Common myeloid progenitor, CD34-positive (primary cell): Measurements from ENCODE around the gene TCL1A.

Source experiments
- CTCF ChIA-PET: fragments of 350-600 bp; sonication (Branson Sonifier 250); formaldehyde crosslinking; loops from one replicate; lab custom pipeline; 2021; ENCODE audit warnings: antibody characterized with exemption; lab: Charles Lee
- POLR2A ChIA-PET: fragments of 350-600 bp; sonication (Branson Sonifier 250); formaldehyde crosslinking; loops from one replicate; lab custom pipeline; 2021; ENCODE audit warnings: antibody characterized with exemption; lab: Charles Lee
- DNase-seq, 3 donors: peaks; one replicate each; pipeline versions ENCODE4 v3.0.0 to v3.0.0-alpha.2; 2013
- H3K27ac ChIP-seq, 2 experiments: 1 replicate in 1 of 2; 2 replicates in 1 of 2; pipeline ENCODE4 v1.7.0; 2013; ENCODE audit warnings: inconsistent platforms in 2 of 2, low read length in 2 of 2, mild to moderate bottlenecking in 2 of 2, low read depth in 1 of 2, moderate library complexity in 1 of 2; ENCODE audit not compliant: severe bottlenecking in 2 of 2, insufficient read depth in 1 of 2, poor library complexity in 1 of 2
- H3K27me3 ChIP-seq, 5 experiments: replicated peaks in 2 of 5; 1 replicate in 3 of 5; 2 replicates in 2 of 5; pipeline versions ENCODE4 v1.6.1 to v1.7.0; 2013; ENCODE audit warnings: low read length in 4 of 5, mild to moderate bottlenecking in 2 of 5, moderate library complexity in 2 of 5, inconsistent platforms in 1 of 5; ENCODE audit not compliant: insufficient read depth in 5 of 5, control insufficient read depth in 4 of 5
- H3K36me3 ChIP-seq, 4 experiments: 1 replicate in 2 of 4; 2 replicates in 2 of 4; pipeline versions ENCODE4 v1.6.1 to v1.7.0; 2013; ENCODE audit warnings: low read length in 3 of 4, control low read depth in 1 of 4, mild to moderate bottlenecking in 1 of 4; ENCODE audit not compliant: control insufficient read depth in 4 of 4, insufficient read depth in 4 of 4
- H3K4me1 ChIP-seq, 4 experiments: 1 replicate in 3 of 4; 2 replicates in 1 of 4; pipeline versions ENCODE4 v1.6.1 to v1.7.1; 2013; ENCODE audit warnings: low read length in 3 of 4, mild to moderate bottlenecking in 3 of 4, control low read depth in 1 of 4, inconsistent platforms in 1 of 4, moderate library complexity in 1 of 4; ENCODE audit not compliant: control insufficient read depth in 4 of 4, insufficient read depth in 4 of 4; ENCODE audit errors: control extremely low read depth in 1 of 4
- H3K4me3 ChIP-seq, 7 experiments: 1 replicate in 4 of 7; 2 replicates in 3 of 7; pipeline versions ENCODE4 v1.5.1 to v1.7.0; 2013; ENCODE audit warnings: mild to moderate bottlenecking in 7 of 7, low read length in 6 of 7, moderate library complexity in 6 of 7, inconsistent platforms in 2 of 7, low read depth in 2 of 7, control low read depth in 1 of 7; ENCODE audit not compliant: insufficient read depth in 4 of 7, control insufficient read depth in 1 of 7; ENCODE audit errors: extremely low read depth in 1 of 7
- H3K9me3 ChIP-seq, 5 experiments: 1 replicate in 4 of 5; 2 replicates in 1 of 5; pipeline versions ENCODE4 v1.6.1 to v1.7.1; 2013; ENCODE audit warnings: low read length in 4 of 5, mild to moderate bottlenecking in 2 of 5, inconsistent platforms in 1 of 5, low read depth in 1 of 5, moderate library complexity in 1 of 5; ENCODE audit not compliant: control insufficient read depth in 4 of 5, insufficient read depth in 2 of 5; ENCODE audit errors: control extremely low read depth in 1 of 5
- WGBS: methylation state at CpG from one replicate; pipeline ENCODE4 v1.1.5; 2013; ENCODE audit not compliant: insufficient coverage; 5-methylcytosine and 5-hydroxymethylcytosine counted together

Gene TCL1A

GRCh38 chr14:95727056-95727700, 13.3 kb upstream of the TCL1A start:
- Histone ChIP-seq H3K36me3 (no peaks in the 10 kb centered on the region), H3K4me3 (no peak overlapping the region), H3K27me3 (peaks cover 0 to 5% (median 0%) of the 10 kb centered on the region in 5 experiments), H3K9me3 (peaks cover 0 to 16% (median 8%) of the 10 kb centered on the region in 5 experiments), H3K4me1 (no peaks in the 10 kb centered on the region), H3K27ac (no peak overlapping the region)
- no peak for DNase-seq
- ChIA-PET CTCF (no interaction called here), POLR2A (no interaction called here)
- WGBS, result 94% methylated on average over 3 of the region's 6 CpGs

DNA sequence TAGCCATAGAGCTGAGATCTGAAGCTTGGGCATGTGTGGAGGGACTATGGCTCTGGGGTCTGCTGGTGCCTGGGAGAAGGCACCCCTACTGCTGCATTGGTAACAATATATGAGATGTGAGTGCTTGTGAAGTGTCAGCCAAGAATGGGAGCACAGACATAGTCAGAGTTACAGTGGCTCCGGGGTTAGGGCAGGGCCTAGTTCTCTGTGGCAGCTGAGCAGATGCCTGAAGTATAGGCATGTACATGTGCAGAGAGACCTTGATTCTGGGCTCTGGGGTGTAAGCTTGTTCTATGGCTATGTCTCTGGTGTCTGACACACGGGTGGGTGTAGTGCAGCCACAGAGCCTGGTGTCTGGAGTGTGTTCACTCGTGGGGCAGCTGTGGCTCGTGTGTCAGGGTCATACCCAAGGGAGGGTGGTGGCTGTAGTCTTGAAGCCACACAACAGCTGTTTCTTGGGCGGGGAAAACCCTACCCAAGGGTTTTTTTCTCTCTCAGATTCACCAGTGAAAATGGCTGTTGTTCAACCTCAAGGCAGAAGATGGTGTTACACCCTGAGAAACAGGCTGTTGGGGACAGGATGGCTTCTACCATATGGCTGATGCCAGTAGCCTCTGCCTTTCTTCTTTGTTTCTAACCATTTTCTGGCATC, 11.9 kb upstream of the TCL1A start:
- no peaks in the 10 kb centered on the region for H3K4me1 ChIP-seq
- 89% methylated on average over 3 of the region's 5 CpGs for WGBS
- ChIA-PET POLR2A (no interaction called here), CTCF (interaction anchor here (1.1 kb wide), 1 partner anchor 48 kb away, joined by 3 read pairs; no protein-coding TSS in a partner anchor)
- DNase-seq, result no peak
- no peak overlapping the region for H3K4me3 ChIP-seq
- peaks cover 0 to 24% (median 8%) of the 10 kb centered on the region in 5 experiments for H3K9me3 ChIP-seq
- H3K27me3 ChIP-seq, result peaks cover 0 to 5% (median 0%) of the 10 kb centered on the region in 5 experiments
- no peaks in the 10 kb centered on the region for H3K36me3 ChIP-seq
- H3K27ac ChIP-seq, result no peak overlapping the region

- peaks cover 0 to 24% (median 8%) of the 10 kb centered on the region in 5 experiments for H3K9me3 ChIP-seq
- peaks cover 0 to 3% (median 0%) of the 10 kb centered on the region in 5 experiments for H3K27me3 ChIP-seq
- ChIA-PET POLR2A (no interaction called here), CTCF (interaction anchor here (0.6 kb wide), 1 partner anchor 658 kb away, joined by 3 read pairs; no protein-coding TSS in a partner anchor)
- no peak overlapping the region for H3K4me3 ChIP-seq
- no peak for DNase-seq
- H3K36me3 ChIP-seq, result no peaks in the 10 kb centered on the region
- WGBS, result 100% methylated on average over 1 of the region's 1 CpG
- H3K4me1 ChIP-seq, result no peaks in the 10 kb centered on the region
- H3K27ac ChIP-seq, result no peak overlapping the region
These were observed 8.7 kb upstream of the TCL1A start for GRCh38 chr14:95722525-95723190.

- 92% methylated on average over 9 of the region's 9 CpGs for WGBS
- H3K27ac ChIP-seq, result no peak overlapping the region
- POLR2A ChIA-PET, result no interaction called here
- H3K4me3 ChIP-seq, result no peak overlapping the region
- peaks cover 14 to 65% (median 16%) of the 10 kb centered on the region in 5 experiments for H3K27me3 ChIP-seq
- CTCF ChIA-PET, result no interaction called here
- H3K36me3 ChIP-seq, result no peaks in the 10 kb centered on the region
- peaks cover 0 to 4% (median 0%) of the 10 kb centered on the region in 5 experiments for H3K9me3 ChIP-seq
- DNase-seq, result no peak
- no peaks in the 10 kb centered on the region for H3K4me1 ChIP-seq
These were observed 1.5 kb downstream of the TCL1A start for GRCh38 chr14:95712398-95712797.

DNA sequence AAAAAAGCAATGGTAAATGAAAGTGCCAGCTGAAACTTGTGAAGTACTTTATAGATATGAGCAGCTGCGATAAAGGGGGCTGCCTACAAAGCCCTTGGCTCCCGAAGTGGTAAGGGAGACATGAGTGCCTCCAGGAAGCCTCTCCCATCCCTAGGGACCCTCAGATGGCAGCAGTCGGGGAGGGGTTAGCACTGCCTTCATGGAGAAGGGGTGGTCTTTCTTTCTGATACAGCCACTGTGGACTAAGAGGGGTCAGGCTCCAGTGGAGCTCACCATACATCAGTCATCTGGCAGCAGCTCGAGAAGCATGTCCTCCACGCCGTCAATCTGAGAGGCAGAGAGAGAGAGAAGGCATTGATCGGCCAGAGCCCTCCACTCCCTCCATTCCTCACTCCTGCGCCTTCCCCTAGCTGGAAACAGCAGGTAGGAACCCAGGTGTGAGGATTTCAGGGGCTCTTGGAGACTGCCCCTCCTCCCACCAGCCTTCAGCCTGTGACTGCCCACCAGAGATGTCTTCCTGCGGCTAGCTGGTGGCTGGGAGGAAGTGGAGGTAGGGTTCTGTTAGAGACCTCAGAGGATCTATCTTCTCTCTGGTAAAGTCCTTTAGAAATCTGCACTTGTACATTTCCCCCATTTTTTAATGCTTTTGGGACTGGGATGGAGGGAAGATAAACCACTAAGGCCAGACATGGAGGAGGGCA, 2.3 kb downstream of the TCL1A start:
- CTCF ChIA-PET, result no interaction called here
- Histone ChIP-seq H3K27ac (no peak overlapping the region), H3K9me3 (peaks cover 0 to 4% (median 0%) of the 10 kb centered on the region in 5 experiments), H3K4me3 (no peak overlapping the region), H3K27me3 (peaks cover 14 to 63% (median 16%) of the 10 kb centered on the region in 5 experiments), H3K4me1 (no peaks in the 10 kb centered on the region), H3K36me3 (no peaks in the 10 kb centered on the region)
- WGBS, result 77% methylated on average over 4 of the region's 9 CpGs
- POLR2A ChIA-PET, result no interaction called here
- no peak for DNase-seq

- H3K4me3 ChIP-seq, result no peak overlapping the region
- H3K4me1 ChIP-seq, result no peaks in the 10 kb centered on the region
- peaks cover 0 to 4% (median 0%) of the 10 kb centered on the region in 5 experiments for H3K9me3 ChIP-seq
- peaks cover 6 to 53% (median 11%) of the 10 kb centered on the region in 5 experiments for H3K27me3 ChIP-seq
- WGBS, result 90% methylated on average over 17 of the region's 17 CpGs
- H3K27ac ChIP-seq, result no peak overlapping the region
- no peak for DNase-seq
- POLR2A ChIA-PET, result no interaction called here
- H3K36me3 ChIP-seq, result no peaks in the 10 kb centered on the region
- CTCF ChIA-PET, result no interaction called here
These were observed 3.8 kb downstream of the TCL1A start for GRCh38 chr14:95710106-95710505.
